ENCODE data around the gene SLC23A2. TPM values are rescaled to one million over a fixed set of nuclear protein-coding genes. Genes with fewer than 3 reads are reported as not detected.
"Not testable (repeated sequence)": the region's sequence is repeated elsewhere in the genome, so short reads cannot be mapped to it uniquely, and the experiment has no call there.

The SLC23A2 gene
- total RNA-seq, 1 experiment from 2014 or later = 14.6 TPM

DNA sequence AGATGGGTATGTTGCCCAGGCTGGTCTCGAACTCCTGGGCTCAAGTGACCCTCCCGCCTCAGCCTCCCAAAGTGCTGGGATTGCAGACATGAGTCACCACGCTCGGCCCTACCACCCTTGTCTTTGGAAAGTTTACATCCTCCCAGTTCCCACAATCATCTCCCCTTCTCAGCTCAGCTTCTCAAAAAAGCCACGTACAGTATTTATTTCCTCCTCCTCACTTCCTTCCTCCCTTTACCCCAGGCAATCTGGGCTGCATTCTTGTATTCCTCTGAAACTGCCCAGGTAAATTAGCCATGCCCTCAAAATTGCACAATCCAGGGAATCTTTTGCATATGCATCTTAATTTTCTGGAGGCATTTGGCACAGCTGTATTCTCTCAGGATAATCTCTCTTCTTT, 7.4 kb upstream of the SLC23A2 start:
- ChIA-PET POLR2A (no interaction called here), CTCF (no interaction called here)
- in situ Hi-C loops (cut with HindIII; ENCODE audit: low pct_unique_long_range_greater_than_20kb, low sequenced_read_pairs) (no loop called here), intact Hi-C loops (cut with micrococcal nuclease; ENCODE audit: unreplicated experiment) (no loop called here)
- BruUV-seq (replicated peaks) = no TSS peak
- Histone ChIP-seq H3K27ac (ENCODE audit: low read length) (no peak overlapping the region), H3K9me3 (ENCODE audit: control insufficient read depth, insufficient read depth, low read depth, low read length) (no peaks in the 10 kb centered on the region), H3K4me1 (ENCODE audit: control insufficient read depth, insufficient read depth, low read length) (no peaks in the 10 kb centered on the region), H3K4me3 (ENCODE audit: low read depth in 2 of 2, low read length in 2 of 2) (no peak overlapping the region), H3K36me3 (ENCODE audit: control insufficient read depth, insufficient read depth, low read length) (no peaks in the 10 kb centered on the region), H3K27me3 (ENCODE audit: control insufficient read depth, insufficient read depth, low read length) (no peaks in the 10 kb centered on the region)
- no peak for TF ChIP-seq SIN3A (IDR thresholded peaks at IDR 0.05; ENCODE audit: borderline replicate concordance, insufficient read depth, low read depth, low read length)
- TF ChIP-seq TCF7L2 (IDR thresholded peaks at IDR 0.05; ENCODE audit: low read depth, low read length) = no peak
- TF ChIP-seq, protein P1, sequence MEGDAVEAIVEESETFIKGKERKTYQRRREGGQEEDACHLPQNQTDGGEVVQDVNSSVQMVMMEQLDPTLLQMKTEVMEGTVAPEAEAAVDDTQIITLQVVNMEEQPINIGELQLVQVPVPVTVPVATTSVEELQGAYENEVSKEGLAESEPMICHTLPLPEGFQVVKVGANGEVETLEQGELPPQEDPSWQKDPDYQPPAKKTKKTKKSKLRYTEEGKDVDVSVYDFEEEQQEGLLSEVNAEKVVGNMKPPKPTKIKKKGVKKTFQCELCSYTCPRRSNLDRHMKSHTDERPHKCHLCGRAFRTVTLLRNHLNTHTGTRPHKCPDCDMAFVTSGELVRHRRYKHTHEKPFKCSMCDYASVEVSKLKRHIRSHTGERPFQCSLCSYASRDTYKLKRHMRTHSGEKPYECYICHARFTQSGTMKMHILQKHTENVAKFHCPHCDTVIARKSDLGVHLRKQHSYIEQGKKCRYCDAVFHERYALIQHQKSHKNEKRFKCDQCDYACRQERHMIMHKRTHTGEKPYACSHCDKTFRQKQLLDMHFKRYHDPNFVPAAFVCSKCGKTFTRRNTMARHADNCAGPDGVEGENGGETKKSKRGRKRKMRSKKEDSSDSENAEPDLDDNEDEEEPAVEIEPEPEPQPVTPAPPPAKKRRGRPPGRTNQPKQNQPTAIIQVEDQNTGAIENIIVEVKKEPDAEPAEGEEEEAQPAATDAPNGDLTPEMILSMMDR (IDR thresholded peaks at IDR 0.05) = no peak
- no peak for TF ChIP-seq POLR2AphosphoS5 (IDR thresholded peaks at IDR 0.05; ENCODE audit: low read depth, low read length)
- TF ChIP-seq, protein P2, sequence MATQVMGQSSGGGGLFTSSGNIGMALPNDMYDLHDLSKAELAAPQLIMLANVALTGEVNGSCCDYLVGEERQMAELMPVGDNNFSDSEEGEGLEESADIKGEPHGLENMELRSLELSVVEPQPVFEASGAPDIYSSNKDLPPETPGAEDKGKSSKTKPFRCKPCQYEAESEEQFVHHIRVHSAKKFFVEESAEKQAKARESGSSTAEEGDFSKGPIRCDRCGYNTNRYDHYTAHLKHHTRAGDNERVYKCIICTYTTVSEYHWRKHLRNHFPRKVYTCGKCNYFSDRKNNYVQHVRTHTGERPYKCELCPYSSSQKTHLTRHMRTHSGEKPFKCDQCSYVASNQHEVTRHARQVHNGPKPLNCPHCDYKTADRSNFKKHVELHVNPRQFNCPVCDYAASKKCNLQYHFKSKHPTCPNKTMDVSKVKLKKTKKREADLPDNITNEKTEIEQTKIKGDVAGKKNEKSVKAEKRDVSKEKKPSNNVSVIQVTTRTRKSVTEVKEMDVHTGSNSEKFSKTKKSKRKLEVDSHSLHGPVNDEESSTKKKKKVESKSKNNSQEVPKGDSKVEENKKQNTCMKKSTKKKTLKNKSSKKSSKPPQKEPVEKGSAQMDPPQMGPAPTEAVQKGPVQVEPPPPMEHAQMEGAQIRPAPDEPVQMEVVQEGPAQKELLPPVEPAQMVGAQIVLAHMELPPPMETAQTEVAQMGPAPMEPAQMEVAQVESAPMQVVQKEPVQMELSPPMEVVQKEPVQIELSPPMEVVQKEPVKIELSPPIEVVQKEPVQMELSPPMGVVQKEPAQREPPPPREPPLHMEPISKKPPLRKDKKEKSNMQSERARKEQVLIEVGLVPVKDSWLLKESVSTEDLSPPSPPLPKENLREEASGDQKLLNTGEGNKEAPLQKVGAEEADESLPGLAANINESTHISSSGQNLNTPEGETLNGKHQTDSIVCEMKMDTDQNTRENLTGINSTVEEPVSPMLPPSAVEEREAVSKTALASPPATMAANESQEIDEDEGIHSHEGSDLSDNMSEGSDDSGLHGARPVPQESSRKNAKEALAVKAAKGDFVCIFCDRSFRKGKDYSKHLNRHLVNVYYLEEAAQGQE (IDR thresholded peaks at IDR 0.05; ENCODE audit: insufficient read depth in 1 of 2, low read depth in 2 of 2, low read length in 1 of 2) = no peak
- DNase-seq (ENCODE audit: low read depth, low spot score) (no peak), ATAC-seq (no peak)

DNA sequence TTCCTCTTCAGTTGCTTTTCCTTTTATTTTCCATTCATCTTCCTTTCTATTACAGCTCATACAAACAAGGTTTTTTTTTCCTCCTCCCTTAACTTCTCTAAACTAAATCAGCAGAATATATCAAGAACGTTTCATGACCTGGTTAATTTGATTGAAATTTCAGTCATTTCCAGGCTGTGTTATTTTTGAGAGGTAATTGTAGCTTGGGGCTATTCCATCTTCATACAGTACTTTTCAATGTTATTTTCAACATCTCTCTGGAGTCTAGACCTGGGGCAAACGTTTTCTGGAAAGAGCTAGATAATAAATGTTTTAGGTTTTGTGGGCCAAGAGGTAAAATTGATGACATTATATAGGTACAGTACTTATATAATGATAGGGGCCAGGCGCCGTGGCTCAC, 4.0 kb upstream of the SLC23A2 start:
- intact Hi-C loops (cut with micrococcal nuclease; ENCODE audit: unreplicated experiment) = no loop called here
- BruUV-seq (replicated peaks) = no TSS peak
- TF ChIP-seq SIN3A (IDR thresholded peaks at IDR 0.05; ENCODE audit: borderline replicate concordance, insufficient read depth, low read depth, low read length) (no peak), POLR2AphosphoS5 (IDR thresholded peaks at IDR 0.05; ENCODE audit: low read depth, low read length) (no peak), TCF7L2 (IDR thresholded peaks at IDR 0.05; ENCODE audit: low read depth, low read length) (no peak)
- TF ChIP-seq, protein P1 (IDR thresholded peaks at IDR 0.05) = no peak
- TF ChIP-seq, protein P2 (IDR thresholded peaks at IDR 0.05; ENCODE audit: insufficient read depth in 1 of 2, low read depth in 2 of 2, low read length in 1 of 2) = no peak
- ChIA-PET POLR2A (no interaction called here), CTCF (no interaction called here)
- no peak overlapping the region for H3K4me3 ChIP-seq (ENCODE audit: low read depth in 2 of 2, low read length in 2 of 2)
- H3K4me1 ChIP-seq (ENCODE audit: control insufficient read depth, insufficient read depth, low read length) = peaks cover 7% of the 10 kb centered on the region
- H3K36me3 ChIP-seq (ENCODE audit: control insufficient read depth, insufficient read depth, low read length) = no peaks in the 10 kb centered on the region; the same call in 1 of the 2 replicates
- no peak overlapping the region for H3K27ac ChIP-seq (ENCODE audit: low read length)
- DNase-seq (ENCODE audit: low read depth, low spot score) = no peak
- ATAC-seq = no peak
- H3K9me3 ChIP-seq (ENCODE audit: control insufficient read depth, insufficient read depth, low read depth, low read length) = no peaks in the 10 kb centered on the region
- H3K27me3 ChIP-seq (ENCODE audit: control insufficient read depth, insufficient read depth, low read length) = no peaks in the 10 kb centered on the region
- in situ Hi-C loops (cut with HindIII; ENCODE audit: low pct_unique_long_range_greater_than_20kb, low sequenced_read_pairs) = no loop called here

DNA sequence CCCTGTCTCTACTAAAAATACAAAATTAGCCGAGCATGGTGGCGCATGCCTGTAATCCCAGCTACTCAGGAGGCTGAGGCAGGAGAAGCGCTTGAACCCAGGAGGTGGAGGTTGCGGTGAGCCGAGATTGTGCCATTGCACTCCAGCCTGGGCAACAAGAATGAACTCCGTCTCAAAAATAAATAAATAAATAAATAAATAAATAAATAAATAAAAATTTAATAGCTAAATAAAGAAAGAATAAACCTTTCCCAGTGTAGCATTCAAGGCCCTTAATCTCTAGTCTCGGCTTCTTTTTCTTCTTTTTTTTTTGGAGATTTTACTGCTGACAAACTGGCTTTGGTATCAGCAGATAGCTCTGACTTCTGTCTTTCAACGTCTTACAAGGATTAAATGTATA, 3.5 kb upstream of the SLC23A2 start:
- intact Hi-C loops (cut with micrococcal nuclease; ENCODE audit: unreplicated experiment); BruUV-seq (replicated peaks); in situ Hi-C loops (cut with HindIII; ENCODE audit: low pct_unique_long_range_greater_than_20kb, low sequenced_read_pairs): not testable (repeated sequence)

More for the DNA sequence above, 3.5 kb upstream of the SLC23A2 start:
- POLR2A ChIA-PET; H3K36me3 ChIP-seq (ENCODE audit: control insufficient read depth, insufficient read depth, low read length); H3K9me3 ChIP-seq (ENCODE audit: control insufficient read depth, insufficient read depth, low read depth, low read length); H3K4me3 ChIP-seq (ENCODE audit: low read depth in 2 of 2, low read length in 2 of 2); H3K27me3 ChIP-seq (ENCODE audit: control insufficient read depth, insufficient read depth, low read length); CTCF ChIA-PET; ATAC-seq; DNase-seq (ENCODE audit: low read depth, low spot score); H3K27ac ChIP-seq (ENCODE audit: low read length): not testable (repeated sequence)
- peaks cover 10% of the 10 kb centered on the region for H3K4me1 ChIP-seq (ENCODE audit: control insufficient read depth, insufficient read depth, low read length)

Measured in Panc1 (cell line).